Activated naive CD4-positive, alpha-beta T cell treated with anti-CD3 and anti-CD28 coated beads, Interleukin-2, amount 10 ng/mL, durations not matched to agents 7 days and 5 days (primary cell): ENCODE results near the gene CENPP.
"Not testable (repeated sequence)": the region's sequence is repeated elsewhere in the genome, so short reads cannot be mapped to it uniquely, and the experiment has no call there.

Experiments used
- CTCF ChIA-PET: fragments of 350-600 bp; sonication (Branson Sonifier 250); formaldehyde crosslinking; loops from one replicate; lab custom pipeline; 2021; ENCODE audit warnings: antibody characterized with exemption; lab: Charles Lee
- DNase-seq: peaks from one replicate; pipeline ENCODE4 v3.0.0-alpha.2; 2020
- H3K27ac Mint-ChIP-seq: one replicate; pipeline ENCODE4 v1.8.0; 2021; ENCODE audit warnings: mild to moderate bottlenecking, moderate library complexity, mixed read lengths
- H3K27me3 Mint-ChIP-seq: one replicate; pipeline ENCODE4 v1.8.0; 2021; ENCODE audit warnings: mild to moderate bottlenecking, mixed read lengths
- H3K36me3 Mint-ChIP-seq: one replicate; pipeline ENCODE4 v1.8.0; 2021; ENCODE audit warnings: mixed read lengths
- H3K4me1 Mint-ChIP-seq: one replicate; pipeline ENCODE4 v1.8.0; 2021; ENCODE audit warnings: mixed read lengths
- H3K4me3 Mint-ChIP-seq: one replicate; pipeline ENCODE4 v1.8.0; 2021; ENCODE audit warnings: mild to moderate bottlenecking, moderate library complexity, mixed read lengths
- H3K9me3 Mint-ChIP-seq: one replicate; pipeline ENCODE4 v1.8.0; 2021; ENCODE audit warnings: mixed read lengths

CENPP gene

GRCh38 chr9:92535940-92536850, 210.4 kb downstream of the CENPP start, which contains the start of gene ECM2:
ECM2 (minus strand) TSS chr9:92535990; CDS start chr9:92522866, 13,124 bp downstream.
- Mint-ChIP-seq H3K36me3 (no peaks in the 10 kb centered on the region), H3K27ac (no peak within 1 kb of the TSS), H3K4me1 (no peaks in the 10 kb centered on the region), H3K27me3 (no peaks in the 10 kb centered on the region), H3K9me3 (no peaks in the 10 kb centered on the region), H3K4me3 (no peak within 1 kb of the TSS)
- CTCF ChIA-PET, result no interaction called here
- no peak for DNase-seq

- CTCF ChIA-PET, result no interaction called here
- Mint-ChIP-seq H3K27me3 (no peaks in the 10 kb centered on the region), H3K4me3 (no peak overlapping the region), H3K4me1 (no peaks in the 10 kb centered on the region), H3K27ac (no peak overlapping the region), H3K36me3 (no peaks in the 10 kb centered on the region), H3K9me3 (no peaks in the 10 kb centered on the region)
- DNase-seq, result no peak
Observed at GRCh38 chr9:92538541-92538940, 212.8 kb downstream of the CENPP start.

- peaks cover 3% of the 10 kb centered on the region for H3K36me3 Mint-ChIP-seq
- CTCF ChIA-PET, result no interaction called here
- H3K4me1 Mint-ChIP-seq, result no peaks in the 10 kb centered on the region
- H3K4me3 Mint-ChIP-seq, result no peak overlapping the region
- peaks cover 1% of the 10 kb centered on the region for H3K9me3 Mint-ChIP-seq
- no peak overlapping the region for H3K27ac Mint-ChIP-seq
- no peak for DNase-seq
- H3K27me3 Mint-ChIP-seq, result no peaks in the 10 kb centered on the region
Observed at GRCh38 chr9:92543972-92544371, 218.2 kb downstream of the CENPP start.

- H3K27ac Mint-ChIP-seq, result no peak overlapping the region
- peaks cover 3% of the 10 kb centered on the region for H3K36me3 Mint-ChIP-seq
- no peak overlapping the region for H3K4me3 Mint-ChIP-seq
- DNase-seq, result no peak
- CTCF ChIA-PET, result no interaction called here
- no peaks in the 10 kb centered on the region for H3K27me3 Mint-ChIP-seq
- peaks cover 1% of the 10 kb centered on the region for H3K9me3 Mint-ChIP-seq
- H3K4me1 Mint-ChIP-seq, result no peaks in the 10 kb centered on the region
Observed at GRCh38 chr9:92545002-92545510, 219.3 kb downstream of the CENPP start.

DNA sequence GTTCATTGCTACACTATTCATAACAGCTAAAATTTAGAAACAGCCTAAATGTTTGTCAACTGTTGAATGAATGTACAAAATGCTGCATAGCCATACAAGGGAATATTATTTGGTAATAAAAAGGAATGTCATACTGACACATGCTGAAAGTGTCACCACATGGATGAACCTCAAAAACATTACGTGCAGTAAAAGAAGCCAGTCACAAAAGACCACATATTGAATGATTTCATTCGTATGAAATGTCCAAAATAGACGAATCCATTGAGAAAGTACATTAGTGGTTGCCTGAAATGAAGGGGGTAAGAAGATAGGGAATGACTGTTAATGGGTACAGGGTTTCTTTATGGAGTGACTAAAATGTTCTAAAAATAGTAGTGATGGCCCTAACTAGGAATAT, 221.6 kb downstream of the CENPP start:
- Mint-ChIP-seq H3K27me3 (no peaks in the 10 kb centered on the region), H3K4me3 (no peak overlapping the region), H3K36me3 (peaks cover 3% of the 10 kb centered on the region), H3K9me3 (peaks cover 1% of the 10 kb centered on the region), H3K27ac (no peak overlapping the region), H3K4me1 (no peaks in the 10 kb centered on the region)
- no peak for DNase-seq
- CTCF ChIA-PET, result no interaction called here

GRCh38 chr9:92550765-92551164, 225.0 kb downstream of the CENPP start:
- DNase-seq, result no peak
- Mint-ChIP-seq H3K27ac (no peak overlapping the region), H3K4me3 (no peak overlapping the region), H3K9me3 (no peaks in the 10 kb centered on the region), H3K27me3 (no peaks in the 10 kb centered on the region), H3K4me1 (peaks cover 4% of the 10 kb centered on the region), H3K36me3 (peaks cover 3% of the 10 kb centered on the region)
- CTCF ChIA-PET, result no interaction called here

DNA sequence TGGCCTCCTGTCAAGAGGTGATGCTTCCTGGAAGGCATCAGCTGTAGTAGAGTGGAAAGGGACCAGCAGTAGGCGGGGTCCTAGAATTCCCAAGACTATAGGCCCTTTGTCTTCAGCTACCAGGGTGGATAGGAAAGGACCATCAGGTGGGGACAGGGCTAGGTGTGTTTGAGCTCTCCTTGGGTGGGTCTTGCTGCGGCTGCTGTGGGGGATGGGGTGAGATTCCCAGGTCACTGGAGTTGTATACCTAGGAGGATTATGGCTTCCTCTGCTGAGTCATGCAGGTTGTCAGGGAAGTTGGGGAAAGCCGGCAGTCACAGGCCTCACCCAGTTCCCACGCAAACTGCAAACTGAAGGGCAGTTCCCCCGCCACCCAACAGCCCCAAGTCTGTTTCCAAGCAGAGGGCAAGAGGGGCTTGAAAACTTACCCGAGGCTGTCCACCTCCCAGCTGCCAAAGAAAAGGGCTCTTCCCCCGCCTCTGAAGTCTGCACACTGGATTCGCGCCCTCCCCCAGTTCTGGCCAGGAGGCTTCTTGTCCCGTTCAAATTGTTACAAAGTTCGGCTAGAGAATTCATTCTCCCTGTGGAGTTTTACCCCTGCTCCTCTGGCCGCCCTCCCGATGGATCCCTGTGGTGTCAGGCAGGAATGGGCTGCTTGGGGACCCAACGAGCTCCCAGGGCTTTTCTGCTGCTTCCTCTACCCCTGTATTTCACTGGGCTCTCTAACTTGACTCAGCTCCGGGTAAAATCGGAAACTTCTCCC, 233.0 kb downstream of the CENPP start:
- Mint-ChIP-seq H3K27ac (no peak overlapping the region), H3K4me3 (no peak overlapping the region), H3K27me3 (no peaks in the 10 kb centered on the region), H3K4me1 (peaks cover 6% of the 10 kb centered on the region), H3K9me3 (no peaks in the 10 kb centered on the region), H3K36me3 (no peaks in the 10 kb centered on the region)
- DNase-seq, result no peak
- CTCF ChIA-PET, result no interaction called here

DNA sequence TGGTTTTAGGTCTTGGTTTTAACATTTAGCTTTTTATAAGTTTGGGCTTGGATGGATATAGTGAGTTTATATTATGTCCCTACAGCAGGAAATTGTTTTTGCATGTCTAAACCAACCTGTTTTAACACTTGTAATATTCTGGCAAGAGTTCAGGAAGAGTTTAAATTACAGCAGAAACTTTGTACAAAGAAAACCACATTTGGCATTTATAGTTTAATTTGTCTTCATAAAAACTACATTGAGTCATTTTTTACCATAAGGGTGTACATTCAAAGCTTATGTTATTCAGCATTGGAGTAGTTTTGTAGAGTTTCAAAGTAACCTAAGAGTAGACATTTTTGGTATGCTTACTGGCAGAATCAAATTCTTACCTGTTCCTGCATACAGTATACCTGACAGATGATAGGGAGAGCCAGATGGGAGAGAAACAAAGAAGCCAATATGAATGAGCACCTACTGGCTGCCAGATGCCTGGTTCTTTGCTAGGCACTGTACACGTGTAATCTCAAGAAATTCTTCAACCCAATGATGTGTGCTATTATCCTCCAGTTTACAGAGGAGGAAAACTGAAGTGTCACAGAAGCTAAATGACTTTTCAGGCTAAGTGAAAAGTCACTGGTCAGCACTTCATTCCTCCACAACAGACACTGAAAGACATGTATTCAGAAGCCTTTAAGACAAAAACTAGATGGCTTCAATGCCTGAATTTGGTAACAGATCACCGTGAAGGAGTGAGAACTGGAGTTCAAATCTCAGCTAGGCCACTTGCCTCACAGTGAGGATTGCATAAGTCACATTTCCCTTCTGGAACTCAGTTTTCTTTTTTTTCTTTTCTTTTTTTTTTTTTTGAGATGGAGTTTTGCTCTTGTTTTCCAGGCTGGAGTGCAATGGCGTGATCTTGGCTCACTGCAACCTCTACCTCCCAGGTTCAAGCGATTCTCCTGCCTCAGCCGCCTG, 235.9 kb downstream of the CENPP start:
- H3K4me1 Mint-ChIP-seq, result no peaks in the 10 kb centered on the region
- no peaks in the 10 kb centered on the region for H3K9me3 Mint-ChIP-seq
- DNase-seq, result no peak
- H3K27me3 Mint-ChIP-seq, result no peaks in the 10 kb centered on the region
- CTCF ChIA-PET, result no interaction called here
- H3K4me3 Mint-ChIP-seq, result no peak overlapping the region
- H3K36me3 Mint-ChIP-seq, result no peaks in the 10 kb centered on the region
- H3K27ac Mint-ChIP-seq, result no peak overlapping the region

DNA sequence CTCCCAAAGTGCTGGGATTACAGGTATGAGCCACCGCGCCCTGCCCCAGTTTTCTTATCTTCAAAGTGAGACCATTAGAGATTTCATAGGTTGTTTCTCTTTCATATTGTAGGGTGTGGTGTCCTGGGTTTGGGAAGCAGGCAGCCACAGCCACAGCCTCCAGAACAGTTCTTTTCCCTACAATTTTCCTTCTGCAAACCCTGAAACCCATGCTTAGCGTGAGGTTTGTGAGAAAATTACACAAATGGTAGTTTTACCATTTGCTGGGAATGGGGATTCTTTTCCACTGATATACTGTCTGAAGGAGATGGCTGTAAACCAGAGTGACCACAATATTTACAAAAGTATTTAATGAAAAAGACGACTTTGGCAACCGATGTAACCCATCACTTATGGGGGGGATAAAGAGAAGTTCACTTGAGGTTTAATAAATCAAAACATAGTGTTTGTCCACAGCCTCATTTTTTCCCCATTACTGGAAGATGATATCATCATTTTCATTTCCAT, 236.8 kb downstream of the CENPP start:
- H3K27me3 Mint-ChIP-seq, result no peaks in the 10 kb centered on the region
- no peaks in the 10 kb centered on the region for H3K36me3 Mint-ChIP-seq
- H3K4me1 Mint-ChIP-seq, result no peaks in the 10 kb centered on the region
- CTCF ChIA-PET, result no interaction called here
- no peak for DNase-seq
- no peak overlapping the region for H3K4me3 Mint-ChIP-seq
- no peak overlapping the region for H3K27ac Mint-ChIP-seq
- no peaks in the 10 kb centered on the region for H3K9me3 Mint-ChIP-seq

DNA sequence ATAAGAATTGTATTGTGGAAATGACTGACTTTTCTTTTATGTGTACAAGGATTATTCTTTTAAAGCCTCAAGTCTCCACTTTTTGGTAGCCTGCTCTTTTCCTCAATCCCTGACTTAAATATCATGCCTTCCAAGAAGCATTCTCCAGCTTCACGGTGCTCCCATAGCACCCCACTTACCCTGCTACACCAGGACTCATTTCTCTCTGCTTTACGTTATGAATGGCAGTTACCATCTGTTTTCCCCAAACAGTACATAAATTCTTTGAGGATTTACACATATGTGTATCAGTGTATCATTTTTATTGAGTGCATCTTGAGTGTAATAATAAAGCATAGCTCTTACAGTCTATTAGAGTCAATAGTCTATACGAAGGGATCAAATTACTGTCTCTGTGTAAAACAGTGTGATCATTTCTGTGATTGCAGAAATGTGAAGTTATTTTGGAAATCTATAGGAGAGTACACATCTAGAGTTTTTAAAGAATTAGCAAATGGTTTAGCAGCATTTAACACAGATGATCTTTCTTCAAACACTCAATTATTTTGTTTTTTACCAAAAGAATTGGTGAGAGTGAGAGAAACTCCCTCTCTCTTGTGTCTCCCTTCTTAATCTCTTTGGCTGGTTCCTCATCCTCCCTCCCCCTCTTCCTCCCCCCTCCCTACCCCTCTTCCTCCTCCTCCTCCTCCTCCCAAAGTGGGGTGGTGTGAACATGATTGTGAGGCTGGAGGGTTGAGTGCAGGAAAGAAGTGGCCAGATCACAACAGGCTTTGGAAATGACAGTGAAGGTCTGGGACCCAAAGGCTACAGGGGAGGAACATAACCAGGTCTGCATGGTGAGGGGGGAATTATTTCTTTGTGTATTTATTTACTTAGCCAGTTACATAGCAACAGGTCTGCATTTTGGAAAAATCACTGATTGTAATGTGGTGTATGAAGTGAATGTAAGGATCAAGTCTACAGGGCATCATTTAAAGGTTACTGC, 237.7 kb downstream of the CENPP start:
- DNase-seq, result no peak
- H3K4me1 Mint-ChIP-seq, result no peaks in the 10 kb centered on the region
- H3K27ac Mint-ChIP-seq, result peak overlapping the region; percentile 4
- CTCF ChIA-PET, result no interaction called here
- no peaks in the 10 kb centered on the region for H3K9me3 Mint-ChIP-seq
- no peak overlapping the region for H3K4me3 Mint-ChIP-seq
- no peaks in the 10 kb centered on the region for H3K36me3 Mint-ChIP-seq
- H3K27me3 Mint-ChIP-seq, result no peaks in the 10 kb centered on the region

- Mint-ChIP-seq H3K9me3 (no peaks in the 10 kb centered on the region), H3K4me1 (no peaks in the 10 kb centered on the region), H3K27ac (no peak overlapping the region), H3K27me3 (no peaks in the 10 kb centered on the region), H3K36me3 (no peaks in the 10 kb centered on the region), H3K4me3 (no peak overlapping the region)
- CTCF ChIA-PET, result no interaction called here
- no peak for DNase-seq
Observed at GRCh38 chr9:92564504-92564903, 238.8 kb downstream of the CENPP start.

- no peaks in the 10 kb centered on the region for H3K36me3 Mint-ChIP-seq
- no peaks in the 10 kb centered on the region for H3K9me3 Mint-ChIP-seq
- H3K27ac Mint-ChIP-seq, result no peak overlapping the region
- CTCF ChIA-PET, result no interaction called here
- no peaks in the 10 kb centered on the region for H3K4me1 Mint-ChIP-seq
- no peaks in the 10 kb centered on the region for H3K27me3 Mint-ChIP-seq
- no peak for DNase-seq
- H3K4me3 Mint-ChIP-seq, result no peak overlapping the region
Observed at GRCh38 chr9:92564982-92565381, 239.2 kb downstream of the CENPP start.

GRCh38 chr9:92571871-92572270, 246.1 kb downstream of the CENPP start:
- H3K36me3 Mint-ChIP-seq, H3K4me3 Mint-ChIP-seq, H3K9me3 Mint-ChIP-seq, H3K27ac Mint-ChIP-seq, DNase-seq, CTCF ChIA-PET, H3K4me1 Mint-ChIP-seq, H3K27me3 Mint-ChIP-seq: not testable (repeated sequence)
